Esophagus muscularis mucosa (tissue), 4 donors: ENCODE data around the gene PEA15. TPM values are rescaled to one million over a fixed set of nuclear protein-coding genes. Genes with fewer than 3 reads are reported as not detected.

Source experiments
- DNase-seq: peaks from one replicate; pipeline ENCODE4 v3.0.0-alpha.2; 2017; ENCODE audit errors: extremely low spot score
- H3K27ac ChIP-seq, 4 donors: fragments of 200-600 bp; sonication (generic); replicated peaks in 1 of 4; 1 replicate in 3 of 4; 2 replicates in 1 of 4; pipeline ENCODE4 v1.5.1; 2016 to 2019; ENCODE audit warnings: mild to moderate bottlenecking in 1 of 4
- H3K27me3 ChIP-seq, 4 donors: fragments of 200-600 bp; sonication (generic); one replicate each; pipeline versions ENCODE4 v1.5.1 to v1.6.0; 2016 to 2019
- H3K36me3 ChIP-seq, 4 donors: fragments of 200-600 bp; sonication (generic); one replicate each; pipeline ENCODE4 v1.5.1; 2016 to 2019
- H3K4me1 ChIP-seq, 4 donors: fragments of 200-600 bp; sonication (generic); one replicate each; pipeline ENCODE4 v1.5.1; 2016 to 2019
- H3K4me3 ChIP-seq, 4 donors: fragments of 200-600 bp; sonication (generic); 1 replicate in 2 of 4; 2 replicates in 2 of 4; pipeline ENCODE4 v1.5.1; 2016 to 2019; ENCODE audit warnings: mild to moderate bottlenecking in 4 of 4, moderate library complexity in 1 of 4
- H3K9me3 ChIP-seq, 4 donors: fragments of 200-600 bp; sonication (generic); 1 replicate in 3 of 4; 2 replicates in 1 of 4; pipeline ENCODE4 v1.5.1; 2016 to 2019
- EP300 ChIP-seq: sonication (generic); formaldehyde crosslinking; IDR thresholded peaks from one replicate; pipeline ENCODE4 v1.6.1; 2017; ENCODE audit warnings: antibody characterized with exemption
- POLR2A ChIP-seq: fragments of 450-650 bp; IDR thresholded peaks from one replicate; pipeline ENCODE4 v1.6.1; 2017; ENCODE audit warnings: antibody characterized with exemption, moderate library complexity, mild to moderate bottlenecking, low read depth
- POLR2AphosphoS5 ChIP-seq, 2 donors: sonication (generic); formaldehyde crosslinking; IDR thresholded peaks; one replicate each; pipeline ENCODE4 v1.6.1; 2017; ENCODE audit warnings: antibody characterized with exemption in 2 of 2
- whole genome bisulfite sequencing: methylation state at CpG from one replicate; pipeline ENCODE4 v1.1.5; 2018; 5-methylcytosine and 5-hydroxymethylcytosine counted together
- intact Hi-C: fragments of 100-400 bp; cut with DNase I; formaldehyde crosslinking; loops from one replicate; pipeline ENCODE4 v1.15.1; 2023
- total RNA-seq, 4 donors: library from RNA; depleted of rRNA; stranded (reverse); fragments of >200 nt; gene quantifications; one replicate each; pipeline versions ENCODE4 v1.1.0 to v1.2.1, GENCODE V29; 2016
- TF ChIP-seq, protein P1 (sequence below), 3 experiments: fragments of 200-600 bp in 2 of 3; fragments of 450-650 bp in 1 of 3; sonication (generic) in 2 of 3; IDR thresholded peaks; one replicate each; pipeline ENCODE4 v1.5.1; 2017 to 2019; ENCODE audit warnings: antibody characterized with exemption in 3 of 3, mild to moderate bottlenecking in 2 of 3, moderate library complexity in 1 of 3

The PEA15 gene
- total RNA-seq, 4 donors from 2014 or later = 161 to 286 (median 239) TPM

DNA sequence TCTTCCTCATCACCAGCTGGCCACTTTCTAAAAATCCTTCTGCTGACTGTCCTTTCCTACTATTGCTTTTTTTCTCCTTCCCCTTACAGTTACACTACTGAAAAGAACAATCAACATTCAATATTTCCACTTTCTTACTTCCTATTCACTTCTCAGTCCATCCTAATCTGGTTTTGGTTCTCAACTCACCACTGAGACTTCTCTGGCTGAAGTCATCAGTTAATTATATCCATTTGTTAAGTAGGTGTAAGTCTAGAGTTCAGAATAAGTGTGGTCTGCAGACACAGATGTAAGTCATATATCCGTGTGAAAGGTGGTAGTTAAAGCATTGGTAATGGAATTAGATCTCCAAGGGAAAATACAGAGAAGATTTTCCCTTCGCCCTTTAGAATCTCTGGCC, 21.4 kb downstream of the PEA15 start:
- Histone ChIP-seq H3K27ac (no peak overlapping the region), H3K4me1 (peaks cover 0 to 6% (median 0%) of the 10 kb centered on the region in 4 donors), H3K4me3 (no peak overlapping the region), H3K27me3 (no peaks in the 10 kb centered on the region), H3K9me3 (no peaks in the 10 kb centered on the region), H3K36me3 (peaks cover 65 to 100% (median 96%) of the 10 kb centered on the region in 4 donors)
- intact Hi-C loops = no loop called here
- 79% methylated on average over 2 of the region's 2 CpGs for WGBS
- no peak for DNase-seq
- TF ChIP-seq, protein P1, sequence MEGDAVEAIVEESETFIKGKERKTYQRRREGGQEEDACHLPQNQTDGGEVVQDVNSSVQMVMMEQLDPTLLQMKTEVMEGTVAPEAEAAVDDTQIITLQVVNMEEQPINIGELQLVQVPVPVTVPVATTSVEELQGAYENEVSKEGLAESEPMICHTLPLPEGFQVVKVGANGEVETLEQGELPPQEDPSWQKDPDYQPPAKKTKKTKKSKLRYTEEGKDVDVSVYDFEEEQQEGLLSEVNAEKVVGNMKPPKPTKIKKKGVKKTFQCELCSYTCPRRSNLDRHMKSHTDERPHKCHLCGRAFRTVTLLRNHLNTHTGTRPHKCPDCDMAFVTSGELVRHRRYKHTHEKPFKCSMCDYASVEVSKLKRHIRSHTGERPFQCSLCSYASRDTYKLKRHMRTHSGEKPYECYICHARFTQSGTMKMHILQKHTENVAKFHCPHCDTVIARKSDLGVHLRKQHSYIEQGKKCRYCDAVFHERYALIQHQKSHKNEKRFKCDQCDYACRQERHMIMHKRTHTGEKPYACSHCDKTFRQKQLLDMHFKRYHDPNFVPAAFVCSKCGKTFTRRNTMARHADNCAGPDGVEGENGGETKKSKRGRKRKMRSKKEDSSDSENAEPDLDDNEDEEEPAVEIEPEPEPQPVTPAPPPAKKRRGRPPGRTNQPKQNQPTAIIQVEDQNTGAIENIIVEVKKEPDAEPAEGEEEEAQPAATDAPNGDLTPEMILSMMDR (IDR thresholded peaks at IDR 0.05) = no peak
- no peak for TF ChIP-seq EP300
- TF ChIP-seq POLR2A = no peak
- TF ChIP-seq POLR2AphosphoS5 (IDR thresholded peaks at IDR 0.05) = no peak

DNA sequence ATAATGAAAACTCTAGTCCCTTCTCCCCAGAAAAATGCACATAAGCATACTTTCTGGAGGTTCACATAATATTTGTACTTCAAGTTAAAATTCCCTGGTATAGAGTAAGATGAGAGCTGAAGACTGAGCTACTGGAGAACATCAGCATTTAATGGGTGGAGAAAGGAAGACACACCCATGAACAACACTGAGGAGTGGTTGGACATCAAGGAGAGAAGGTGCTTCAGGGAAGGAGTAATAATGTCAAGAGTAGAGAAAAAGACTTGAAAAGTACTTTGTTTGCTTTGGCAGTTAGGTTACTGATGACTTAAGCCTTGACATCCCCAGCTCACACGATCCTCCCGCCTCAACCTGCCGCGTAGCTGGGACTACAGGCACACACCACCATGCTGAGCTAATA, 21.9 kb downstream of the PEA15 start:
- WGBS = 99% methylated on average over 4 of the region's 4 CpGs
- H3K36me3 ChIP-seq = peaks cover 69 to 100% (median 96%) of the 10 kb centered on the region in 4 donors

DNA sequence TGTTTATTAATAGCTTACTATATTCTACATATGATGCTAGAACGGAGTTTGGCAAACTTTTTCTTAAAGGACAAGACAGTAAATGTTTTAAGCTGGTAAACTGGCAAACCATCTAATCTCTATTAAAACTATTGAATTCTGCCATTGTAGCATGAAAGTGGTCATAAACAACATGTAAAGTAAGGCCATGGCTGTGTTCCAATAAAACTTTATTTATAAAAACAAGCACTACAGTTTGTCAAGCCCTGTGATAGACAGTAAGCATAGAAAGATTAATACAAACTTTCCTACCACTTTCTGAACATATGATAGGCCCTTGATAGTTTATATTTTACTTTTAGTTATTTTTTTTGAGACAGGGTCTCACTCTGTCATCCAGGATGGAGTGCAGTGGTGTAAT, 22.4 kb downstream of the PEA15 start:
- H3K4me1 ChIP-seq = peaks cover 0 to 6% (median 0%) of the 10 kb centered on the region in 4 donors
- intact Hi-C loops = no loop called here
- H3K4me3 ChIP-seq = no peak overlapping the region
- H3K27me3 ChIP-seq = no peaks in the 10 kb centered on the region
- DNase-seq = no peak
- TF ChIP-seq, protein P1 (IDR thresholded peaks at IDR 0.05) = no peak
- no peak for TF ChIP-seq POLR2AphosphoS5 (IDR thresholded peaks at IDR 0.05)
- H3K36me3 ChIP-seq = peaks cover 70 to 100% (median 96%) of the 10 kb centered on the region in 4 donors
- H3K27ac ChIP-seq = no peak overlapping the region
- 100% methylated on average over 1 of the region's 1 CpG for WGBS
- H3K9me3 ChIP-seq = no peaks in the 10 kb centered on the region

More for the DNA sequence above, 21.9 kb downstream of the PEA15 start:
- intact Hi-C loops = no loop called here
- H3K4me1 ChIP-seq = peaks cover 0 to 6% (median 0%) of the 10 kb centered on the region in 4 donors
- no peaks in the 10 kb centered on the region for H3K27me3 ChIP-seq
- no peaks in the 10 kb centered on the region for H3K9me3 ChIP-seq
- no peak for DNase-seq
- H3K4me3 ChIP-seq = no peak overlapping the region
- H3K27ac ChIP-seq = no peak overlapping the region
- TF ChIP-seq, protein P1 (IDR thresholded peaks at IDR 0.05) = no peak
- TF ChIP-seq EP300 (no peak), POLR2A (no peak), POLR2AphosphoS5 (IDR thresholded peaks at IDR 0.05) (no peak)

DNA sequence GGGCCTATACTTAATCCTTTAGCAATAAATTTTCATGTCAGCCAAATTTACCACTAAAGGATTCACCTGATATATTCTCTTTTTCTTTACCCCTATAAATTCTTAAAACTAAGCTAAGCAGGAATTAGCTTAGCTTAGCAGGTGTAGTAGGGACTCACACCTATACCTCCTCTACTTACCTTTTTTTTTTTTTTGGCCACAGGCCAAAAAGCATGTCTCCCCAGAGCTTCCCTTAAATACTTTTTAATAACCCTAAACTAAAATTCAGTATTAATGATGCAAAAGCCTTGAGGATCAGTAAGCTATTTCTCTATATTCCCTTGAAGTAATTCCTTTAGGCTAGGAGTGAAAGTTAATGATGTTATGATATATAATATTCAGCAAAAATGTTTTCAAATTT, 23.2 kb downstream of the PEA15 start:
- intact Hi-C loops = no loop called here
- Histone ChIP-seq H3K4me3 (no peak overlapping the region), H3K9me3 (no peaks in the 10 kb centered on the region), H3K27me3 (no peaks in the 10 kb centered on the region), H3K27ac (no peak overlapping the region), H3K4me1 (peaks cover 0 to 6% (median under 1%) of the 10 kb centered on the region in 4 donors), H3K36me3 (peaks cover 61 to 100% (median 91%) of the 10 kb centered on the region in 4 donors)
- TF ChIP-seq POLR2A = no peak
- no peak for TF ChIP-seq POLR2AphosphoS5 (IDR thresholded peaks at IDR 0.05)
- TF ChIP-seq, protein P1 (IDR thresholded peaks at IDR 0.05) = no peak
- TF ChIP-seq EP300 = no peak
- DNase-seq = no peak

DNA sequence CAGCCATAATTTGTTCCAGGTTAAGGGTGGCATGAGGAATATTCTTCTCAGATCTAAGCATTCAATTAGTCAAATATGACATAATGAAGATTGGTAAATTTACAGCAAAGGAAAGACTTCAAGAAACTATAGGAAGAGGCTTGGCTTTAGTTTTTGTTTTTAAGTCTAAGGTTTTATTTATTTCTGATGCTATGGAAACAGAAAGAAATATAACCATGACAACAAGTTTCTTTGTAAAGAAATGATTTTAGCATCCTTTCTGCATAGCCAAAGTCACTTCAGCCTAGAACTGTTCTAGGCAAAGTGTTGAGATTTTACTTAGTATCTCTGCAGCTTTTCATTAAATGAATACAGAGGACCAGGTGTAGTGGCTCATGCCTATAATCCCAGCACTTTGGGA, 27.7 kb downstream of the PEA15 start:
- TF ChIP-seq, protein P1 (IDR thresholded peaks at IDR 0.05) = no peak
- TF ChIP-seq POLR2A (no peak), EP300 (no peak), POLR2AphosphoS5 (IDR thresholded peaks at IDR 0.05) (no peak)
- H3K36me3 ChIP-seq = peaks cover 68 to 99% (median 85%) of the 10 kb centered on the region in 4 donors
- intact Hi-C loops = no loop called here
- no peak overlapping the region for H3K27ac ChIP-seq
- H3K9me3 ChIP-seq = no peaks in the 10 kb centered on the region
- no peaks in the 10 kb centered on the region for H3K27me3 ChIP-seq
- peaks cover 0 to 16% (median 2%) of the 10 kb centered on the region in 4 donors for H3K4me1 ChIP-seq
- no peak overlapping the region for H3K4me3 ChIP-seq
- no peak for DNase-seq
